GM21786 (cell line): Measurements from ENCODE around the gene HILPDA.
"Not testable (repeated sequence)": the region's sequence is repeated elsewhere in the genome, so short reads cannot be mapped to it uniquely, and the experiment has no call there.

Experiments
- ATAC-seq: cut with Tn5 transposase; IDR thresholded peaks from one replicate; pipeline ENCODE4 v1.9.1; 2021; ENCODE audit not compliant: unreplicated experiment

Gene HILPDA

GRCh38 chr7:128459394-128459878, 3.8 kb downstream of the HILPDA start:
- peak; percentile 48 for ATAC-seq

GRCh38 chr7:128462460-128462859, 6.8 kb downstream of the HILPDA start:
- ATAC-seq = no peak

DNA sequence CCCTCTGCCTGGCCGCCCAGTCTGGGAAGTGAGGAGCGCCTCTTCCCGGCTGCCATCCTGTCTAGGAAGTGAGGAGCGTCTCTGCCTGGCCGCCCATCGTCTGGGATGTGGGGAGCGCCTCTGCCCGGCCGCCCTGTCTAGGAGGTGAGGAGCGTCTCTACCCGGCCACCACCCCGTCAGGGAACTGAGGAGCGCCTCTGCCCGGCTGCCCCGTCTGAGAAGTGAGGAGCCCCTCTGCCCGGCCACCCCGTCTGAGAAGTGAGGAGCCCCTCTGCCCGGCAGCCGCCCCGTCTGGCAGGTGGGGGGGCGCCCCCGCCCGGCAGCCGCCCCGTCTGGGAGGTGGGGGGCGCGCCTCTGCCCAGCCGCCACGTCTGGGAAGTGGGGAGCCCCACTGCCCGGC, 7.7 kb downstream of the HILPDA start:
- not testable (repeated sequence) for ATAC-seq

- ATAC-seq = not testable (repeated sequence)
These were observed 8.3 kb downstream of the HILPDA start for GRCh38 chr7:128463933-128464332.

DNA sequence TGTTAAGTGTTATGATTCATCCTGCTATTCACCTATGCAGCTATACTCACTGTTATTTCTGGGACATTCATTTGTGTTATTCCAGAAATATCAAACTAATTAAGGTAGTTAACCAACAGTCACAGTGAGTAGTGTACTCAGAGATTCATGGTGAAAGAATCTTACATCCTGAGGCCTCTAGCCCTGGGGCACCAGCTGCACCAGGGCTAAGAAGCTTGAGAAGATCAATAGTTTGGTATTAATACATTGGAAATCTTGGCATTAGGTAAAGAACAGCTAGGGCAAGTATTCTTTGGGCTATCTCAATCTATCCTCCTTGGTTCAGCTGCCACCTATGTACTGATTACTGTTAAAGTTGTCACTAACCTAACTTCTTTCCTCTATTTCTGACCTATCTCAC, 11.2 kb downstream of the HILPDA start:
- not testable (repeated sequence) for ATAC-seq

- ATAC-seq = peak; percentile 94
These were observed 21.0 kb downstream of the HILPDA start, which contains the start of gene METTL2B for GRCh38 chr7:128476402-128477335. TSS of gene METTL2B (plus strand) at chr7:128476748. CDS start at chr7:128476766, 18 bp downstream.

GRCh38 chr7:128477336-128477690, 21.6 kb downstream of the HILPDA start:
- ATAC-seq = not testable (repeated sequence)

DNA sequence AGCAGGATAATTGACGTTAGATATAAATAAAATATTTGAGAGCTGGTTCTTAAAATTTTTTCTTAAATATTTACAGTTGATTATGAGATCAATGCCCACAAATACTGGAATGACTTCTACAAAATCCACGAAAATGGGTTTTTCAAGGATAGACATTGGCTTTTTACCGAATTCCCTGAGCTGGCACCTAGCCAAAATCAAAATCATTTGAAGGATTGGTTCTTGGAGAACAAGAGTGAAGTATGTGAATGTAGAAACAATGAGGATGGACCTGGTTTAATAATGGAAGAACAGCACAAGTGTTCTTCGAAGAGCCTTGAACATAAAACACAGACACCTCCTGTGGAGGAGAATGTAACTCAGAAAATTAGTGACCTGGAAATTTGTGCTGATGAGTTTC, 23.4 kb downstream of the HILPDA start:
- not testable (repeated sequence) for ATAC-seq

DNA sequence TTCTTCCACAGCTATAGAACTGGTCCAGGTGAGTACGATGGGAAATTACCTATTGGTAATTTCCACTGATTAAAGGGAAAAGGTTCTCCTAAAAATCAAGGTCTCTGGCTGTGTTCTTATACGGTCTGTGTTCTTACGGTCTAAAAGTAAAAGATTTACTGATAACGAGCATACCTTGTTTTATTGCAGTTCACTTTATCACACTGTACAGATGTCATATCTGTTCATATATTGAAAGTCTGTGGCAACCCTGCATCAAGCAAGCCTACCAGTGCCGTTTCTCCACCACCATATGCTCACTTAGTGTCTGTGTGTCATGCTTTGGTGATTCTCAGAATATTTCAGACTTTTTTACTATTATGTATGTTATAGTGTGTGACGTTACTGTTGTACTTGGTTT, 32.5 kb downstream of the HILPDA start:
- ATAC-seq = not testable (repeated sequence)

GRCh38 chr7:128497405-128497804, 41.7 kb downstream of the HILPDA start:
- ATAC-seq = no peak

DNA sequence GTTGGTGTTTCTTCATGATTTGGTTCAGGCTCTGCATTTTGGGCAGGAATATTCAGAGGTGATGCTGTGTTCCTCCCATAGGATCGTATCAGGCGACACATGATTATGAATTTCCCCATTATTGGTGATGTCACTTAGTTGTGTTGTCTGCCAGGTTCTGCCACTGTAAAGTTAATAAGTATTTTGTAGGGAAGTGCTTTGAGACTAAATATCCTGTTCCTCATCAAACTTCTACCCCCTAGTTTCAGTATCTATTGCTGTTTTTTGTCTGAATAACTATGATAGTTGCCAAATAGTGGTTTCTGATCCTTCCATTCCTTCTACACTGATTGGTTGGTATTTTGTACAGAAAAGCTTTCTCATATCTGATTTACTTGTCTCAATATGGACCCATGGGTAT, 49.7 kb downstream of the HILPDA start:
- not testable (repeated sequence) for ATAC-seq

DNA sequence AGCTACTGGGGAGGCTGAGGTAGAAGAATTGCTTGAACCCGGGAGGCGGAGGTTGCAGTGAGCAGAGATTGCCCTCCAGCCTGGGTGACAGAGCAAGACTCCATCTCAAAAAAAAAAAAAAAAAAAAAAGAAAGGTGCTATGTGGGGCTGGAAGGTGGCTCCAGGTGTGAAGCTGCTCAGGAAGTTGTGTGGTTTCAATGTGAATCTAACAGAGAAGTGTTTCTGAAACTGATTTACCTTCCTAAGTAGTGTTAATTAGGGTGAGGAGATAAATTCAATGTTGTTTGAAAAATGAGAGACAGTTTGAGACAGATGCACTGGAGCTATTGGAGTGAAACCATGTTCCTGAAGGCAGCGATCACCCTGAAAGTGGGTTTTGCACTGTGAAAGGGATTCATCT, 51.1 kb downstream of the HILPDA start:
- peak; percentile 56 for ATAC-seq

GRCh38 chr7:128507321-128507993, 51.8 kb downstream of the HILPDA start:
- peak; percentile 44 for ATAC-seq
